GM18505 (cell line): ENCODE measurements around the gene LY86.

Source experiments
- ATAC-seq: cut with Tn5 transposase; IDR thresholded peaks from one replicate; pipeline ENCODE4 v1.9.1; 2021; ENCODE audit not compliant: unreplicated experiment
- POLR2A ChIP-seq: IDR thresholded peaks from 4 replicates; pipeline ENCODE4 v1.6.1; 2011; ENCODE audit warnings: borderline replicate concordance; ENCODE audit not compliant: insufficient read depth, insufficient read length; ENCODE audit errors: extremely low read depth

Gene LY86

DNA sequence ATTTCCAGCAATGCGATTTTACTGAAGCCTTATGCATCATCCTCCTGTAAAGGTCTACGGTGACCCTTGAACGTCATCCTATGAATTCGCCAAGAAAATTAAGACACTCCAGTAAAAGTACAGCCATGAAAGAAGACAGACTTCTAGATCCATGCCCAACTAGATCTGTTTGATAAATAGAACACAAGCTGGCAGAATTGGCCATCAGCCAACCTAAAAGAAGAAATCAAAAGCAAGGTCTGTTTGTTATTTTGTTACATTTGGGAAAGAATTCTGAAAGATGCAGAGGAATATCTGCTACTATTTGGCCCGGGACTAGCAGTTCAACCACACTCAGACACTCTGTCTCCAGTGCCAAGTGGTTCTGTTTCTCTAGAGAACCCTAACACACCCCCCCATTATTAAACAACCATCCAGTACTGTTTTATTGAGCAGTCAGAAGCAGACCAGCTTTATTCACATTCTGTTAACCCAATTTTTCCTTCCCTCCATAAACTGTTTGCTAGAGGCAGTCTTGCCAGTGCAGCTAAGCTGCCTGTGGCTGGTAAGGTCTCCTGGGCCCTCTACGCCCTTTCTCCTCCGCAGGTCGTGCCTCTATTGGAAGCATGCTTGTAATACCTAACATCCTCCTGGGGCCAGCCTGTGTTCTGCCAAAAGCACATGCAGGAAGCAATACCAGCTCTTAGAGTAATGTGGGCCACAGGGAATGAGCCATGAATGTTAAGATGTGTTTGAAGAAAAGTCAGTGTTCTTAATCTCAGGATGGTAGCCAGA lies 30.7 kb downstream of the LY86 start:
- TF ChIP-seq POLR2A: no peak
- ATAC-seq: no peak

DNA sequence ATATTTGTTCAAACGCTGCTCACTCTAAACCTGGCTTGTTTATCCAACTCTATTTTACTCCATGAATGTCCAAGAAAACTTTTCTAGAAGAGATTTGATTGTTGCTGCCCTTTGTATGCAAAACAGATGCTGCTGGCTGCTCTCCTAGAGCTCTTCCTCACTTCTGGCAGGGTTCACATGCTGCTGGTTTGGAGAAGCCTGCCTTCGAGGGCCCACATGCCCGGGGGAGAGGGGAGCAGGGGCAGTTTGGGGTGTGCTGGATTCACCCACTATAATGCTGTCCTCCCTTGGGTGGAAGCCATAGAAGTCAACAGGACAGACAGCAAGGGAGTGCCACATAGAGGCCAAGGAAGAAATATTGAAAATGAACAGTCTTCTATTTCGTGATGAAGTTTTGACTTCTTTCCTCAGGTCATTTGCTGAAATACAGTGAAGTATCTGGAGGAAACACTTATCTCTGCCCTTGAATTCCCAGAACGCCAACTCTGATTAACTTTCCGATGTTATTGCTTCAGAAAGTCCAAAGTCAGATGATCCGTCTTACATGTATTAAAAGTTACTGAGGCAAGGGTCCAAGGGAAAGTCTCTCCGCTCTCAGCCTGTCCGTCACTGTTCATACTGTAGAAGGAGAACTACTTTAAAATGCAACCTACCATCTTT lies 32.4 kb downstream of the LY86 start:
- TF ChIP-seq POLR2A: no peak
- no peak for ATAC-seq

DNA sequence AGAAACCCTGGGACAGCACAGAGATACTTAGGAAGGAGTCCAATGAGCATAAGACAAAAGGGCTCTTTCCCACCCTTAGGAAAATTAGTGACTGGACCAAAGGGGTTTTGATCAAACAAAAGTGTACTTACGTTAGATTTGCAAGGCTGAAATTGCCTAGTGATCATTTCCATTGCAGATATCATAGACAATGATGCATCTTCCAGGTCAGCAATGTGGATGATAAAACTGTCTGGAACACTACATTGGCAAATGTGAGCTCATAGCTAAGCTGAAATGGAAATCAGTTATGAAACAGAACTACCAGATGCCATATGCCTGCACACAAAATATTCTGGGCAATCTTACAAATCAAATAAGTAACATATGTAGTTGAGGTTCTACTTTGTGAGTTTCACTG lies 34.0 kb downstream of the LY86 start:
- TF ChIP-seq POLR2A: no peak
- no peak for ATAC-seq

DNA sequence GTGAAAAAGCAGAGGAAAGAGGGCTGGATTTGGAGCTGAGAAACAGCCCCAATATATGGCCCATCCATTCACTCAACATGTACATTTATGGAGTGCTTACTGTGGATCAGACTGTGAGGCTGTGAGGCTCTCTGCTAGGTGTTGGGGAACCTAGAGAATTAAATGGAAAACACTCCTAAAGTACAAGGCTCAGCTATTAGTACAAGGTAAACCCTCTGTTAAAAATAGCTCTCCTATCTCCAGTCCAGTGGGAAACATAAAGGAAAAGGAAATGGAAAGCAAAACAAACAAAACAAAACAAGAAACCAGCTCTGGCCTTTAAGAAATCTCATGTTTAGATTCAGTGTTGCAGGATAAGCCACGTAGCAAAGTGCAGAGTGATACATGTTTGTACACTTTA lies 35.0 kb downstream of the LY86 start:
- no peak for ATAC-seq
- no peak for TF ChIP-seq POLR2A

DNA sequence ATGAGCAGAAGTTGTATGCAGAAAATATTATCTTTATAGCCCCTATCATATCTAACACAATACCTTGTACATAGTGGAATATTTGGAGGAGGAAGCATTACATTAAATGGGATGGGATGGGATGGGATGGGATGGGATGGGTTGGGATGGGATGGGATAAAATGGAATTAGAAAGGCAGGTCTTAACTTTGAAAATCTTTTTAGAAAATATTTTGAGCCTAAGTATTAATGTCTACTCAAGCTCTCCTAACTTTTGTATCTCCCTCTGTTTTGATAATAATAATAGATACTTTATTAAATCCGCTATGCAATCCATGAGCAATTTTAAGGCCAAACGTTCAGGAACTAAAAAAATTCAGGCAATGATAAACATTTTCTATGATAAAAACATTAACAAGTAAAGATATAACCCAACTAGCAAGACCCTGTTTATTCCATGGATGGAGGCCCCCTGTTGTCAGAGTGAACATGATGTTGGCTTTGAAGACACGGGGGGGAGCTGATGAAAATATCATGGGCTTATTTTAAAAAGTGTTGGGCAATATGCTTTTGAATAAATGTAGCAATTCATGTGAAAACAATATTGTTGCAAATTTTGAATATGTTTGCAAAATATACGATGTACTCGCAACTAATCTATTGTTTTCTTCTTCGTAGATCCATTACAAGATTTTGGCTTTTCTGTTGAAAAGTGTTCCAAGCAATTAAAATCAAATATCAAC lies 35.9 kb downstream of the LY86 start:
- ATAC-seq: no peak

DNA sequence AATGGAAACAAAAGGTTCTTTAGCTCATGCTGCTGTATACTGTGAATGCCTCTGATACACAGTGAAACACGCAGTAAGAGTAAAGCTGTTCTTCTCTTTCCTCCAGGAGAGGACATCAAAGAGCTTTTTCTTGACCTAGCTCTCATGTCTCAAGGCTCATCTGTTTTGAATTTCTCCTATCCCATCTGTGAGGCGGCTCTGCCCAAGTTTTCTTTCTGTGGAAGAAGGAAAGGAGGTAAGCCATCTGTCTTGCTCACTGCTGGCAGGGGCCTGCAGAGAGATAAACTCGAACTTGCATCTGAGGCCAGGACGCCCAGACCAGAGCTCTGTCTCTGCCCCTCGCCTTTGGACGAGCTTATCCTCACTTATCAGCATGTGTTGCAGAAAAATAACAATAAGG lies 37.7 kb downstream of the LY86 start:
- no peak for TF ChIP-seq POLR2A
- ATAC-seq: no peak

More for the DNA sequence above, 35.9 kb downstream of the LY86 start:
- TF ChIP-seq POLR2A: no peak

DNA sequence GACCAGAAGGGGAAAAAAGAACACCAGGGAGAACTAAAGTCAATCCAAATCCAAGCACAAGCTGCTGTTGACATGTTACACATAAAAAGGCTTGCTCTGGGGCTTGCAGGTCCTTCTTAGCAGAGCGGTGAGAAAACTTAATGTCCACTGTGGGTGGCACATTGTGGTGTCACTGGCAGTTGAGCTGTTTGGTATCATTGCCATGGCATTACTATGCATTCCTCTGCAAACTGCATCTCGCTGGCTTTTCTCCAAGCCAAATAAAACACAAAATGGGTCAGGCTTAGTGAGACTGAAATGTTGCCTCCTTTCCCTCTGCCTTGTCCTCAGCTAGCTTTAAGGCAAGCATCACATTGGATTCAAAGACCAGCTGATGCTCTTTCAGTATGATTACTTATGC lies 40.9 kb downstream of the LY86 start:
- ATAC-seq: no peak
- no peak for TF ChIP-seq POLR2A

DNA sequence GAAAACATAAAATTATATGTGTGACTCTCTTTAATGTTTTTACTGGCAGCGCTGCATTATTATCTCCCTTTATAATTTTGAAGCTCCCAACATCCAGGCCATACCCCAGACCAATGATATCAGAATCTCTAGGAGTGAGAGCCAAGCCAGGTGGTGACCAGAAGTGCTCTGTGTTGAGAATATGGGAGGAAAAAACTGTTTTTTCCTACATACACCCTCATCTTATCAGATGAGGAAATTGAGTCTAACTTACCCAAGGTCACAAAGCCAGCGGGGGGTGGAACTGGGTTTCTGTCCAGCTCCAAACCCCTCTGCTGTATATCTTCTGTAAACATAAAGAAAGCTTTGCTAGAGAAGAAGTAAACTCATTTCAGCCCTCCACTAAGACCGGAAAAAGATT lies 42.5 kb downstream of the LY86 start:
- ATAC-seq: no peak
- TF ChIP-seq POLR2A: no peak

DNA sequence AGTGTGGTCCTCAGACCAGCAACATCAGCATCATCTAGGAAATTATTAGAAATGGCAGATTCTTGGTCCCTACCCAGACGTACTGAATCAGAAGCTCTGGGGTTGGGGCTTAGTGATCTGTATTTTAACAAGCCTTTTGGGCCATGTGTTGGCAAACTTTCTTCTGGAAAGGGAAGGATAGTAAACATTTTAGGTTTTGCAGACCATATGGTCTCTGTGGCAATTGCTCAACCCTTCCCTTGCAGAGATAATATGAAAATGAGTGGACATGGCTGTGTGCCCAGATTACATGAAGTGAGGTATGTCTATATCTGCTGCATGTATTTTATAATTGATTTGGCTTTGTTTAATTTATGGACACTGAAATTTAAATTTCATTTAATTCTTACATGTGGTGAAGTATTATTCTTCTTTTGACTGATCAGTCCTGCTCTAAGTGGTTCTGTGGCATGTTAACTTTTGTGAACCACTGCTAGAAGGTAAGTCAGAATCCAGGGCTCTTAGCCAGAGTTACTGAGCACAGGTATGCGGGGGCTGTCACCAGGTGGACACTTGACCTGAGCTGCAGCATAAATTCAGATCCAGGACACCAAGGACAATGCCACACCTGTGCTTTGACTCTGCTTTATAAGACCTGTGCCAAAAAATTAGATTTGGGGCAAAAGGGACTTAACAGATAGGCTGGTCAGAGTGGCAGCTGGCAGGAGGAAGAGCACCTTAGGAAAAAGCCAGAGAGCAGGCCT lies 43.2 kb downstream of the LY86 start:
- ATAC-seq: no peak

DNA sequence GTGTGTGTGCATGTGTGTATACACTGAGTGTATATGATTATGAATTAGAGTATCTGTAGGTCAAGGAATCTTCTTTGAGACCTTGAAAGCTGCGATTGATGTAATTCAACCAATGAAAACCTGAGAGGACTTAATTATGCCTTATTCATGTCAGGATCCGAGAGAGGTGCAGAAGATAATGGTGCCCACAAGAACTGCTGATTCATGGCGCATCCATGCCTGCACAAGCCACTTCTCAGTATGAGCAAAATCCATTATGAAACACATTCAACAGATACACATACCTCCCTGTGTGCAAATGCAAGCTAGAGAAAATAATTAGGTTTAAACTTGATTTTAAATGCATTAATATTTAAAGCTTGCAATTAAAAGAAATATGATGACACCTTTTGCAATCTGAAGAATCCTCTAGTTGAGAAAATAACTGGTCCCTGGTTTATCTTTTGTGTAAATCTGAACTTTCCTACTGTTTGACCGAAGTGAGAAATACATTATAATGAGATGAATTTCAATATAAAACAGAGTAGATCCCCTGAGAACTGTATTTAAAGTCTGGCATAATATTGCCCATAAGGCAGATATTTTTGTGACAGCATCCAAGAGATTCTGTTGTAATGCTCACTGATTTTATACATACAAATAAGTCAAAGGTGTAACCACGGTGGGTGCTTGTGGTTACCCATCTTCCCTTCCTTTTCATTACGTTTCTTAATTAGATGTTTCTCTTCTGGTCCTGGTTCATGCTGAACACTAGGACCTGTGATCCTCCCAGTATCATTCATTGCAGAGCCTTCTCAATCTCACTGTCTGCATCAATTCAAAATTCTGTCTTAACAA lies 45.6 kb downstream of the LY86 start:
- ATAC-seq: no peak
- TF ChIP-seq POLR2A: no peak

More for the DNA sequence above, 43.2 kb downstream of the LY86 start:
- no peak for TF ChIP-seq POLR2A

DNA sequence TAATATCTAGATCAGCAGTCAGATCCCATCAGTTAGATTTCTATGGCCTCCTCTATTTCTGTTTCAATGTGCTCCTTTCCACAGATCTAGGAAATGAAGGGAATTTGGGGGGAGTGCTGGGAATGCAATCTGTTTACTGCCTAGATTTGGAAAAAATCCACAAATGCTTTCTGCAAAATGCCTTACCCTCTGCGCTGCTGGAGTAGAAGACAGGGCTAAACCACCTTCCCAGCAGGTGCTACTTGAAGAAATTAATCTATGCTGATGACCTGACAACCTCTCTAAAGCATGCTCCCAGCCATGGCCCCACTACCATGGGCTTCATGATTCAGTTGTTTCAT lies 46.2 kb downstream of the LY86 start:
- ATAC-seq: no peak
- TF ChIP-seq POLR2A: no peak

DNA sequence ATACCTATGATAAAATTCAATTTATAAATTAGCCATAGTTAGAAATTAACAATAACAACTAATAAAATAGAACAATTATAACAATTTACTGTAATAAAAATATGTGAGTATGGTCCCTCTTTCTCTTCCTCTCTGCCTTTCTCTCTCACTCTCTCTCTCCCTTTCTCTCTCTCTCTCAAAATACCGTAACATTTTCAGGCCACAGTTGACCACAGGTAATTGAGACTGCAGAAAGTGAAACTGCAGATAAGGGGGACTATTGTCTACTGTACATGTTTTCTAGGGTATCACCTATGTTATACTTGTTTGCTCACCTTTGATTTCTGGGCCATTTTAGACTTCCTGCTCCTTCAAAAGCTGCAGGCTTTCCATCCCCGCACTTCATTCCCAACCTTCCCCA lies 46.8 kb downstream of the LY86 start:
- TF ChIP-seq POLR2A: no peak

More for the DNA sequence above, 46.8 kb downstream of the LY86 start:
- ATAC-seq: no peak
